Measurements from ENCODE around the gene S100A5.

- TF ChIP-seq NFRKB (IDR thresholded peaks at IDR 0.05) (no peak), TARDBP (IDR thresholded peaks at IDR 0.05) (no peak), ELF4 (IDR thresholded peaks at IDR 0.05) (no peak), FOXK2 (IDR thresholded peaks at IDR 0.05) (no peak), ZNF384 (IDR thresholded peaks at IDR 0.05) (no peak), HDGF (IDR thresholded peaks at IDR 0.05; ENCODE audit: borderline replicate concordance) (no peak), SUZ12 (IDR thresholded peaks at IDR 0.05) (no peak), ARNT (IDR thresholded peaks at IDR 0.05) (no peak)
Measured at GRCh38 chr1:153534226-153534924, 6.4 kb downstream of the S100A5 start.

Data from HEK293T (cell line).